Prostate gland (tissue), 2 donors: ENCODE measurements around the gene KLF15. TPM values are rescaled to one million over a fixed set of nuclear protein-coding genes. Genes with fewer than 3 reads are reported as not detected.

Source experiments
- DNase-seq: peaks from one replicate; pipeline ENCODE4 v3.0.0-alpha.2; 2019; ENCODE audit warnings: low spot score
- H3K27ac ChIP-seq, 2 donors: fragments of 200-600 bp; sonication (generic); 2 replicates each; pipeline ENCODE4 v1.5.1; 2017 to 2019
- H3K27me3 ChIP-seq: fragments of 200-600 bp; sonication (generic); replicated peaks from 2 replicates; pipeline ENCODE4 v1.5.1; 2019; ENCODE audit not compliant: insufficient read depth
- H3K36me3 ChIP-seq, 2 donors: fragments of 200-600 bp; sonication (generic); 1 replicate in 1 of 2; 2 replicates in 1 of 2; pipeline versions ENCODE4 v1.5.1 to v1.8.1; 2017 to 2019
- H3K4me1 ChIP-seq: fragments of 200-600 bp; sonication (generic); replicated peaks from 2 replicates; pipeline ENCODE4 v1.5.1; 2019
- H3K4me3 ChIP-seq, 2 donors: fragments of 200-600 bp; sonication (generic); 2 replicates each; pipeline ENCODE4 v1.5.1; 2017 to 2019
- H3K9me3 ChIP-seq: fragments of 200-600 bp; sonication (generic); 2 replicates; pipeline ENCODE4 v1.5.1; 2017
- POLR2A ChIP-seq: fragments of 450-650 bp; IDR thresholded peaks from one replicate; pipeline ENCODE4 v1.6.1; 2016; ENCODE audit warnings: antibody characterized with exemption, mild to moderate bottlenecking
- POLR2AphosphoS5 ChIP-seq: sonication (generic); formaldehyde crosslinking; IDR thresholded peaks from one replicate; pipeline ENCODE4 v1.6.1; 2017; ENCODE audit warnings: antibody characterized with exemption
- whole genome bisulfite sequencing: methylation state at CpG from one replicate; pipeline ENCODE4 v1.1.5; 2018; 5-methylcytosine and 5-hydroxymethylcytosine counted together
- intact Hi-C: fragments of 100-400 bp; cut with DNase I; formaldehyde crosslinking; loops from one replicate; pipeline ENCODE4 v1.14.2; 2022
- total RNA-seq, 2 donors: library from RNA; depleted of rRNA; stranded (reverse); fragments of >200 nt; gene quantifications; one replicate each; pipeline ENCODE4 v1.1.0, GENCODE V29; 2016
- TF ChIP-seq, protein P1 (sequence below), 4 experiments: fragments of 200-600 bp in 2 of 4; fragments of 450-650 bp in 2 of 4; sonication (generic) in 2 of 4; IDR thresholded peaks; 1 replicate in 3 of 4; 2 replicates in 1 of 4; pipeline ENCODE4 v1.5.1; 2016 to 2019; ENCODE audit warnings: antibody characterized with exemption in 4 of 4, mild to moderate bottlenecking in 2 of 4, moderate library complexity in 2 of 4

Gene KLF15
- total RNA-seq, 2 donors from 2014 or later: 52.7 to 72.6 TPM

DNA sequence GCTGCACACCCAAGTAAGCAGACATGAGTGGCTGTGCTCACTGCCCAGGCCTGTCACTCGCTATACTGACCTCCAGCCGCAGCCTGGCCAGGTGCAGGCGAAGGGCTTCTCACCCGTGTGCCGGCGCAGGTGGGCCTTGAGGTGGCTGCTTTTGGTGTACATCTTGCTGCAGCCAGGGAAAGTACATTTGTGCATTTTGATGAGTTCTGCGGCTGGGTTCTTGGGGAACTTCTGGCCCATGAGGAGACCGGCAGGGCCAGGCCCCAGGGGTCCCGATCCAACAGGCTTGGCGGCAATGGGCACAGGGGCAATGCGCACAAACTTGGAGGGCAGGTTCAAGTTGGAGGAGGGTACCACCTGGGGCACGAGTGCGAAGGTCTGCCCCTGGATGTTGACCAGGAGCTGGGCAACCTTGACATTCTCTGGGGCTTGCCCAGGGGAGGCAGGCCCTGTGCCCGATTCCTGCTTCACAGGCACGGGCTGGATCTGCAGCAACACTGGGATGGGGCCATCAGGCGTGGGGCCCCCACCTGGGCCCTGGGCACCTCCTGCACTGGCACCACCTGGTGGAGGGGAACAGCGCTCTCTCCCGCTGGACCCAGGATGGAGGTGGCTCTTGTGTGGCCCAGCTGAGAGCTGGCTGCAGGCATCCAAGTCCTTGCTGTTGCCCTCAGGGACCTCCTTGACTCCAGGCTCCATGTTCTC is 5.3 kb downstream of the KLF15 start:
- H3K9me3 ChIP-seq: no peaks in the 10 kb centered on the region
- WGBS: 97% methylated on average over 18 of the region's 18 CpGs
- TF ChIP-seq POLR2A (no peak), POLR2AphosphoS5 (no peak)
- TF ChIP-seq, protein P1, sequence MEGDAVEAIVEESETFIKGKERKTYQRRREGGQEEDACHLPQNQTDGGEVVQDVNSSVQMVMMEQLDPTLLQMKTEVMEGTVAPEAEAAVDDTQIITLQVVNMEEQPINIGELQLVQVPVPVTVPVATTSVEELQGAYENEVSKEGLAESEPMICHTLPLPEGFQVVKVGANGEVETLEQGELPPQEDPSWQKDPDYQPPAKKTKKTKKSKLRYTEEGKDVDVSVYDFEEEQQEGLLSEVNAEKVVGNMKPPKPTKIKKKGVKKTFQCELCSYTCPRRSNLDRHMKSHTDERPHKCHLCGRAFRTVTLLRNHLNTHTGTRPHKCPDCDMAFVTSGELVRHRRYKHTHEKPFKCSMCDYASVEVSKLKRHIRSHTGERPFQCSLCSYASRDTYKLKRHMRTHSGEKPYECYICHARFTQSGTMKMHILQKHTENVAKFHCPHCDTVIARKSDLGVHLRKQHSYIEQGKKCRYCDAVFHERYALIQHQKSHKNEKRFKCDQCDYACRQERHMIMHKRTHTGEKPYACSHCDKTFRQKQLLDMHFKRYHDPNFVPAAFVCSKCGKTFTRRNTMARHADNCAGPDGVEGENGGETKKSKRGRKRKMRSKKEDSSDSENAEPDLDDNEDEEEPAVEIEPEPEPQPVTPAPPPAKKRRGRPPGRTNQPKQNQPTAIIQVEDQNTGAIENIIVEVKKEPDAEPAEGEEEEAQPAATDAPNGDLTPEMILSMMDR (IDR thresholded peaks at IDR 0.05): no peak
- H3K27ac ChIP-seq: no peak overlapping the region
- no peak for DNase-seq
- H3K4me3 ChIP-seq: no peak overlapping the region
- H3K36me3 ChIP-seq: peaks cover 4 to 27% of the 10 kb centered on the region in 2 donors
- H3K27me3 ChIP-seq: no peaks in the 10 kb centered on the region
- intact Hi-C loops: no loop called here
- H3K4me1 ChIP-seq: peaks cover 10% of the 10 kb centered on the region

DNA sequence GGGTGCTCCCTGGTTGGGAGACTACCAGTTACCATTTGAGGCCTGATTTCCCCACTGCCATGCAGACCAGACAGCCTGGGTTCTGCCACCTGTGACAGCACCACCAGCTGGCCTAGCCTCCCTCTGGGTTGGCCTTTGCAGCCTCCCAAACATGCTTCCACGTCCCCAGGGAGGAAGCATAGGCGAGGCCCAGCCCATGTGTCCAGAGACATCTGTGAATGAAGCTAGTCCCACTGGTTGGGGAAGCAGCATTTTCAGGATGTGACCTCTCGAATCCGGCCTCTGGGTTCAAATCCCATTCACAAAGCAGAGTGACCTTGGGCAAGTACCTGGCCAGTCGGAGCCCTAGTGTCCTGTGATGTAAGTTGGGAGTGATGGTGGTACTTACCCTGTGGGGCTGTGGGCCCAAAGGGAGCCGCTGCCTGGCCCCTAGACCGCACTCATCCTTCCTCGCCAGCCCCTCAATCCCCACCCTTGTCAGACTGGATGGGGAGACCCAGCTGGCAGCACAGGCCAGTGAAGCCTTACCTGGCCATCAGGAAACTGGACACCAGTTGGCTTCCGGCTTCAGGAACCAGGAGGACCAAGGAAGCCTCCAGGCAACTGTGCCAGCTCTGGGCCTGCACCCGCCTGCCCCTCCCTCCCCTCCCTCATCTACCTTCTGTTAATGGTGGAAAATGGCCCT is 6.0 kb downstream of the KLF15 start:
- Histone ChIP-seq H3K4me3 (no peak overlapping the region), H3K27me3 (no peaks in the 10 kb centered on the region), H3K27ac (no peak overlapping the region), H3K9me3 (no peaks in the 10 kb centered on the region), H3K36me3 (peaks cover 4 to 27% of the 10 kb centered on the region in 2 donors), H3K4me1 (peaks cover 10% of the 10 kb centered on the region)
- intact Hi-C loops: no loop called here
- no peak for DNase-seq
- TF ChIP-seq POLR2A (no peak), POLR2AphosphoS5 (no peak)
- TF ChIP-seq, protein P1 (IDR thresholded peaks at IDR 0.05): no peak
- 86% methylated on average over 10 of the region's 10 CpGs for WGBS

DNA sequence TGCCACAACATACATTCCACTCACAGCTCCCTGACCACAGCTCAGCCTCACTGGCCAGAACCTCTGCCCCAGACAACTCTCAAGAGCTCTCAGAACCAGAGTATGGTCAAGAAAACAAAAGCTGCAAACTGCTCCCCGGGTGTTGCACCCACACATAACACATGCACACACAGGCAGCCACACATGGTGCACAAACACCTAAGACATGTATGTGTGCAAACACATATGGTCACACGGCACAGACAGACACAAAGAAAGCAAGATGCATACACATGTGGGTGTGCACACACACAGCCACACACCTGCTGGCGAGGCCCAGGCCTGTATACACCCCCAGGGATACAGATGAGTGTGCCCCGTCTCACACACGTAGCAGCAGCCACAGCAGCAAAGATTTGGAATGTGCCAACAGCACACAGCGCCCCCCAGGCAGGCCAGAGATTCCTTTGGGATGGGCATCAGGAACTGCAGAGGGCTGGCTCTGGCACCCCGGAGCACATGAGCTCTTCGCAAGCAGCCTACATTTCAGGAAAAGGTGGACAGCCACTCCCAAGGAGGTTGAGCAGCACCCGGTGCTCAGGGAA is 6.6 kb downstream of the KLF15 start:
- H3K27ac ChIP-seq: no peak overlapping the region
- H3K27me3 ChIP-seq: no peaks in the 10 kb centered on the region
- WGBS: 84% methylated on average over 9 of the region's 9 CpGs
- TF ChIP-seq, protein P1 (IDR thresholded peaks at IDR 0.05): no peak
- TF ChIP-seq POLR2A (no peak), POLR2AphosphoS5 (no peak)
- DNase-seq: no peak
- no peak overlapping the region for H3K4me3 ChIP-seq
- H3K9me3 ChIP-seq: no peaks in the 10 kb centered on the region
- H3K36me3 ChIP-seq: peaks cover 4 to 27% of the 10 kb centered on the region in 2 donors
- intact Hi-C loops: no loop called here
- H3K4me1 ChIP-seq: peaks cover 10% of the 10 kb centered on the region

DNA sequence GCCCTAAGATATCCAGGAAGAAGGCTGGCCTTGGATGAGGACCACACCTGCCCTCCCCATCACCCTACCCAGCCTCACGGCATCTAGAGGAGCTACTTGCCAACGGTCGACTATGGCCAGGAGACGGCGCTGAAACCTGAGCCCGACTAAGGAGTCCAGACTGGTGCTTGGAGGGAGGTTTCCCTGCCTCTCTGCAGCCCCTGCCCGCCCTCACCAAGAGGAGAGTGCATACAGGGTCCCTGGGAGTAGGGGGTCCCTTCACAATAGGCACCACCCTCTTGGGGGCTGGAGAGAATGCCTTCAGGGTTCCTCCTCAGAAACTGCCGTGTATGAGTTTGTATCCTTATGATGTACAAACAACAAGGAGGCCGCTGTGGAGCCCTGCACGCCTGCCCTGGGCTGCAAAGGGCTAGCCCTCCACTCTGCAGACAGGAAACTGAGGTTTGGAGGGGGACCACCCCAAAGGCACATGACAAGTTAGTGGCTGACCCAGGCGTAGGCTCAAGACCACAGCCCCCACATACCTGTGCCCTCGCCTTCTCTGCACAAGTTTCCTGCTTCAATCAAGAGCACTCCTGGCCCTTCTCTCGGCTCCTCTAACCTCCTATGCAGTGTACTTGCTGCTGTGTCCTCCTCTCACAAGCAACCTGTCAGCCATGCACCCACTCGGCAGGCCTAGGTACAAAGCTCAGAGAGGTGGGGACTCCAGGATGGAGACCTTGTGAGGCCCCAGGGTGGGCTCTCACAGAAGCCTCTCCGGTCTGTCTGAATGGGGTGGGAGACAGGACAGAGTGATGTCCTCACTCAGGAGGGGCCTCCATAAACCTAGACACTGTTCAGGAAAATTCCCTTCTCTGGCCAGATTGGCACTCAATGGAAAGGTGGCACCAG is 7.4 kb downstream of the KLF15 start:
- Histone ChIP-seq H3K27me3 (no peaks in the 10 kb centered on the region), H3K36me3 (peaks cover 4 to 27% of the 10 kb centered on the region in 2 donors), H3K27ac (no peak overlapping the region), H3K4me1 (peaks cover 2% of the 10 kb centered on the region), H3K4me3 (no peak overlapping the region), H3K9me3 (no peaks in the 10 kb centered on the region)
- DNase-seq: no peak
- WGBS: 79% methylated on average over 14 of the region's 15 CpGs
- intact Hi-C loops: loop anchor here (5.0 kb wide), 1 partner anchor 63 kb away; no protein-coding TSS in a partner anchor
- TF ChIP-seq, protein P1 (IDR thresholded peaks at IDR 0.05): no peak
- TF ChIP-seq POLR2AphosphoS5 (no peak), POLR2A (no peak)
